ENCODE measurements around the gene TNMD.
"Not testable (repeated sequence)": the region's sequence is repeated elsewhere in the genome, so short reads cannot be mapped to it uniquely, and the experiment has no call there.

Gene TNMD

DNA sequence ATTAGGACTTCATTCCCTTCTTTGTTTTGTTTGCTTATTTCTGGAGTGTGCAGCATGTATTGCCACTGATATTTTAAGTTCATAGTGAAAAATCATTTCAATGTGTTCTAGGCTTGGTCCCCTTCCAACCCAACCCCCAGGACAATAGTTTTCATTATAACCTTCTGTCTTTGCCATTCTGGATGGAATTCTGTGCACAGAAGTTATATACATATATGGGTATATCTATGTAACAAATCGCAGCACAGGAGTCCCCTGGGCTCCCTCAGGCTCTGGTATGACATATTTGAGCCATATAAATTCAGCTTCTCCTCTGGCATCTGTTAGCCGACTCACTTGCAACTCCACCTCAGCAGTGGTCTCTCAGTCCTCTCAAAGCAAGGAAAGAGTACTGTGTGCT, at the start of gene TNMD:
TSS of gene TNMD (plus strand) at position 326 of the 400 bp plus-strand sequence. CDS start 83 bp downstream, outside the sequence.
- DNase-seq: no peak

DNA sequence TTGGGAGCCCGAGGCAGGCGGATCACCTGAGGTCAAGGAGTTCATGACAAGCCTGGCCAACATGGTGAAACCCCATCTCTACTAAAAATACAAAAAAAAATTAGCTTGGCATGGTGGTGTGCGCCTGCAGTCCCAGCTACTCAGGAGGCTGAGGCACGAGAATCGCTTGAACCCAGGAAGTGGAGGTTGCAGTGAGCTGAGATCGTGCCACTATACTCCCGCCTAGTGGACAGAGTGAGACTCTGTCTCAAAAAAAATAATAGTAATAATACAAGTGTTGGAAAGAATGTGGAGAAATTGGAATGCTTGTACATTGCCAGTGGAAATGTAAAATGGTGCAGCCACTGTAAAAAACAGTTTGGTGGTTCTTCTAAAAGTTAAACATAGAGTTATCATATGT, 19.2 kb upstream of the TNMD start:
- not testable (repeated sequence) for DNase-seq

DNA sequence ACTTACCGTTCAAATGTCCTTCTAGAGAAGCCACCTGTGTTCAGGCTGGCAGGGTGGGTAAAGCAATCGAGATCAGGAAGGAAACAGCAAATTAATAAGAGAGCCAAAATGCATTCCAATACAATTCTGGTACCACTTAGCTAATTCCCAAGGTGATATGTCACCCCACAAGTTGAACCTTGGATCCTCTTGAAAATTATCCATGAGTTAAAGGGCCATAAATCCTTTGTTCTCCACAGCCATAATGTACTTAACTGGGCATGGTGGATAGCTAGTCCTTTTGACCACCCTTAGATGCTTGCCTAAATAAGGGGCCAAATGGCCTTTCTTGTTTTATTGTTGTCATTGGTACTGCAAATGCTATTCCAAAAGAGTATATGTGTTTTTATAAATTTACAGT, 2.0 kb downstream of the TNMD start:
- DNase-seq: no peak

DNA sequence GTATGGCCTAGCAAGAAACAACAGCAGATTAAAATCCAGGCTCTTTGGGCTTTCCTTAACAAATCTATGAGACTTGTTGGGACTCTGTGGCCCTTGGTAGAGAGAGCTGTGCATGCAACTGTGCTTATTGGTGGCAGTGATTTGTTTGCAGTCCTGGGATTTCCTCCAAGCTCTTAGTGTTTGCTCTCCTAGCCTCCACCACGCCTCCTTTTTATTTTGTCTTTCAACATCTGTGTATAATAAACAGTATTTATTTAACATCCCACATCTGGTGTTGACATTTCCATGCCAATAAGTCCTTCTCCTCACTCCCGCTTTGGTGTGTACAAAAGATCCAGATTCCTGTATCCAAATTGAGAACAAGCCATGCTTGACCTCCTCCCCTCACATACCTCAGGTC, 3.1 kb downstream of the TNMD start:
- no peak for DNase-seq

DNA sequence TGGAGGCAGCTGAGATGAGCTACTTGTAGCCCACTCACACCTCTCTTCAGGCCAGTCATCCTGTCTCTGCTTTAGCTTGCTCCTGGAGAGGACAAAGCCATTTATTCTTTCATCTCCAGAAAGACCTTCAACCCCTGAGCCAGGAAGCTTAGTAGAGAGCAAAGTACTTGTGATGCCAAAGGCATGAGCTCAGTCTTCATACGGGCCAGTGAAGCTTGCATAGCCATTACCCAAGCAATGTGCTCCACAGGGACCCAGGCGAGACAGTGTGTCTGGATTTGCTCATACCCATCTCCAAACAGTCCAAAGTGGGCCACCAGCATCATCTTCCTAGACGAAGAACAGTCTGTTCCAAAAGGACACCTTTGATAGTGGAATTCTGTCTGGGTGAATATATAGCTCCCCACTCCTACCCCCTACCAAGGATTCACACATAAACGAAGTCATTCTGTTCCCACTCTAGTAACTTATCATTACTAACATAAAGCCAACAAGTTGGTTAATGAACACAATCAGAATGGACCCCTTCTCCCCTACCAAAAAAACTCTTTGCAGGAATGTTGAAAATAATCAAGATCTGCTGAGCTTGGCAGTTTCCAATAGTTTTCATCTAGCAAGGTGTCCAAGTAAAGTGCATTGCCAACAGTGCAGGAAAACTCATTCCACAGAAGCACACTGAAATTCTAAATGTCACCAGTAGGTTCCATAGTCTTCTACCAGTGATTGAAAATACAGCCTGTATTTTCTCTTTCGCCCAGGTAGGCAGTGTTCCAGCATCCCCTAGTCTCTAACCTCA, 6.7 kb downstream of the TNMD start:
- DNase-seq: no peak

DNA sequence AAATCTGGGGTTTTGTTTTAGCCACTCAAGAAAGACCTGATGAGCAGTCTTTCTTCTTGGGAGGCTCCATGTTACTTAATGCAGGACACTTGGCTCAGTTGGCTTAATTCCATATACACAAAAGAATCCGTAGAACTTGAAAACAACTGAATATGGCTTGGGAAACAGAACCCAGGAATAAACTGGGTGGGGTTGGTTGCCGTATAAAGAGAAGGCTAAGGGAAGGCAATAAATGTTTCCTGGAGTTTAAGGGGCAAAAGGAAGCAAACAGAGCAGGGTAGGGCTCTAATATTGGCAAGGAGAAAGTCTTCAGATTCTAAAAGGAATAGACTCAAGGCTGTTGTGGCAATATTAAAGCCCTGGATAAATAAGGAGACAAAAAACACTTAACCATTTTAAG, 8.4 kb downstream of the TNMD start:
- DNase-seq: no peak

DNA sequence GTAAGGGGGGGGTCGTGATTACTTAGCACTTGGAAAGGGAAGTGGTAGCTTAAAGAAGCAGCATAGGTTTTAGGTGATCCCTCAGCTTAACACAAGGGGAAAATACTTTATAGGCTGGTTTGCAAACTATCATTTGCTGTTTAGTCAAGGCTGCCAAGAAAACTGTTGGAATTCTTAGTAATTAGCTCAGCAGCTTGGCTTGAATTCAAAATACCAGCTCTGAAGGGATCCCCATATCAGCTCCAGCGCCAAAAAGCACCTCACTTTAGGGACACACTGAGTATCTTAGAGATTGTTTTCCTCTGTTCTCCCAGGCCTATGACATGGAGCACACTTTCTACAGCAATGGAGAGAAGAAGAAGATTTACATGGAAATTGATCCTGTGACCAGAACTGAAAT, 8.8 kb downstream of the TNMD start:
- no peak for DNase-seq

DNA sequence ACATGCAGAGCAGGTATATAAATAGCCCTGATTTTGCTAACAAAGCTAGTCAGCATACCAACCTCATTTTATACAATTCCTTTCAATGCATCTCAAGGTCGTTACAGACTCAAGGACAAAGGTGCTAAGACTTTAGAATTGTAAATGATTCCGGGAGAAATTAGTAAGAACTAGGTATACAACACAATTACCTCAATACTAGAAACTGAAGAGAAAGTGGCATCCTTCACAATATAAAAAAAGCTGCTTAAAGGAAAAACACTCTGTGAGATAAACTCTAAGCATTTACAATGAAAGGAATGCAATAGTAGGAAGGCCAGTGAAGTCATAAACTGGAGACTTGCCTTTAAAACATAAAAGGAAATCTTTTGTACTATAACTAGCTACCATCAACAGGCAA, 11.9 kb downstream of the TNMD start:
- DNase-seq: no peak

DNA sequence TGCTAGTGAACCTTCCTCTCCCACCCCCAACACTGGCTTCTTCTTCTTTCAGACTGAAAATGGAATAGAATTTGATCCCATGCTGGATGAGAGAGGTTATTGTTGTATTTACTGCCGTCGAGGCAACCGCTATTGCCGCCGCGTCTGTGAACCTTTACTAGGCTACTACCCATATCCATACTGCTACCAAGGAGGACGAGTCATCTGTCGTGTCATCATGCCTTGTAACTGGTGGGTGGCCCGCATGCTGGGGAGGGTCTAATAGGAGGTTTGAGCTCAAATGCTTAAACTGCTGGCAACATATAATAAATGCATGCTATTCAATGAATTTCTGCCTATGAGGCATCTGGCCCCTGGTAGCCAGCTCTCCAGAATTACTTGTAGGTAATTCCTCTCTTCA, 14.7 kb downstream of the TNMD start:
- no peak for DNase-seq

DNA sequence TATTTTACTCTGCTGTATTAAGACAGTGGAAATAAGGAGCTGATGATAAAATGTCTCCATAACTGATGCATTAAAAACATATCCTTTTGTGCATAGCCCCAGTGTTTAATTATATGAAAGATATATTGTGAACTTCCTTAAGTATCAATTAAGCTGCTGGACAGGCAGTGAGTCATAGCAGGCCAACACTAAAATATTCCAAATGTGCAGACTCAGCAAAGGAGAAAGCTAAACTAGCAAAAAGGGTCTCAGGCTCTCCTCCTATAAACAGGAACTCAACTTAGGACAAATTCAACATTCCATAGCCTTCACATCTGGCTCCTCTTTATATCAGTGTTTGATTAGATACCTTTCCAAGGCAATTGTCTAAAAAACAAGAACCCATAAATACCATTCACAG, 15.6 kb downstream of the TNMD start:
- DNase-seq: no peak

DNA sequence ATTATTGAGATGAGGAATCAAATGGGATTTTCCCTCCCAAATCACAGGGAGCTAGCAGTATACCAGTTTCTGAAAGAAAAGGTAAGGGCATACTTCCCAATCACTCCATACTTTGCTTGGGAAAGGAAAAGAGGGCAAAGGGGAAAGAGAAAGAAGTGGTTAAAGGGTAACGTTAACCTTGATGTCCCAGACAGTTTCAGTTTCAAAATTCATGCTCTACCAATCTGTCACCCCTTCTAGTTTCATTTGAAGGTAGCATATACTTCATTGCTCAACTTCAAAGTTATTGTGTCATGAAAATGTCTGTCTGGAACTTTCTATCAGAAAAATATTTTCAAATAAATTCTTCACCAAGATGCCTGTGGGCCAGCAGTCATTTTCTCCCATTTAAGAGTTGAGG, 16.0 kb downstream of the TNMD start:
- DNase-seq: no peak

DNA sequence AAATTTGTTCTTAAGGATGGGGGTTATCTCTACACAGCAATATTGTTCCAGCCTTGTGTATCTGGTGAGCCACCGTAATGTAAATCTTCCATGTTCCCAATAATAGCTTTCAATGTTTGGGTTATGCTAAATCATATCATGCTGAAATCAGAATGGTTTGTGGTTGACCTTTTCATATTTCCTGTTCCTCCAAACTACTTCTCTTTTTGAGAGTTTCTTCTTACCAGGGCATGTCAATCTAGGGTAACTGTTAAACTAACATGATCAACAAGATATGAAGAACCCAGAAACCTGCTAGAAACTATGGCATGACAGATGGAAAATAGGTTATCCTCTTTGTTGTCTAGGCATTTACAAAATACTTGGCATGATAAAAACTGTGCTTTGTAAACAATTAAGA, 22.0 kb downstream of the TNMD start:
- peak; percentile 10 for DNase-seq

DNA sequence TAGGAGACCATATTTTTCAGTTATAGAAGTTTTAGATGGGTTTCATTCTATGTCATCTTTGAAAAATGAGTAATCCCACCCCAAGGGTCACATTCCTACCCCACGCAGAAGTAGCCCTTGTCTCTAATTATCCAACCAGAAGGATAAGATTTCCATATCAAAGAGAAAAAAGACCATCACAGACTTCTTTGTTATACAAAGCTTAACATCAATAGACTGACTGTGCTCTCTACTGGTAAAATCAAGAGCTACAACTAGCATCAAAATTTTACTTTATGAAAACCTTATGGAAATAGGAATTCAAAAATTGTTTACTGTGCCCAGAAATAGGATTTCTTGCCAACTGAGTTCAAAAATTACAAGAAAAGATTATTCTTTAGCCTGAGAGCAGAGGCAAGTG, 24.9 kb downstream of the TNMD start:
- DNase-seq: no peak

DNA sequence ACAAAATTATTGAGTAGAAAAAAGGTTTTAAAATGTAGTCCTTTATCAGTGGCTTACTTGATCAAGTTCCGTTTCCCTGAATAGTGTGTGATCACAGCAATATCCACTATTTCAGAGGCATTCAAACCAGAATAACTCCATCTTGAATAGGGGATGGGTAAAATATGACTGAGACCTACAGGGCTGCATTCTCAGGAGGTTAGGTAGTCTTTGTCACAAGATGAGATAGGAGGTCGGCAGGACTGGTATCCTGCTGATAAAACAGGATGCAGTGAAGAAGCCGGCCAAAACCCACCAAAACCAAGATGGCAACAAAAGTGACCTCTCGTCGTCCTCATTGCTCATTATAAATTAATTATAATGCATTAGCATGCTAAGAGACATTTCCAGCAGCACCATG, 27.2 kb downstream of the TNMD start:
- no peak for DNase-seq

DNA sequence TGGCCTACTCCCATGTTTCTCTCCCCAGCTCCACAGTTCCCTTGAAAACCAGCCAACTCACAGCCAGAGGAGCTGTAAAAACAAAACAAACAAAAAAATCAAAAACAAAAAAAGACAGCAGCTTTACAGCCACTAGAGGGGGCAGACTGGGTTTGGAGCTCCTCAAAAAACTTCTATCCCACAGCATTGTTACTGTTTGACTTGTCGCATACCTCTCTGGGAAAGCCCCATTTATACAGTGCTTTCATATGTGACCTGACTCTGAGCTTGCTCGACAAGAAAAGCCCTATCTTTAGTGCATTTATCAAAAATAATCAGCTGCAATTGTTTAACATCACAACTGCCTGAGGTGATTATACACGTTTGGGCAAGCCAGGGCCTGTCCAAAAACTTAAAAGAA, 30.3 kb downstream of the TNMD start:
- DNase-seq: no peak

DNA sequence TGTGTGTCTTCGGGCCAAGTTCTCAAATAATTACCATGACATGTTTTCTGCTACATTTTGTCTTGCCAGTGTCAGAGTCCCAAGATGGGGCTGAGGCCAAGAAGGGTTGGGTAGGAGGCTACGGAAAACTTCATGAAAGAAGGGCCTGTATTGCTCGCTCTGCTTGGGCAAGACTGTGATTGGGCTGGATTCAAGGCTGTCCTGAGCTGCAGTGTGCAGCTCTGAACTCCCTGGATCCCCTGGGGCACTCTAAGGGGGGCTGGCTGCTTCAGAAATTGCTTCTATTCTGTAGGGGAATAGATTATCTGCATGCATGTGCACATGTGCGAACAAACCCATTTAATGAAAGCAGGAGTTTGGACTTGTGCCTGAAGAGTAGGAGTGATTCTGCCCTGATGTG, 38.3 kb downstream of the TNMD start:
- no peak for DNase-seq

DNA sequence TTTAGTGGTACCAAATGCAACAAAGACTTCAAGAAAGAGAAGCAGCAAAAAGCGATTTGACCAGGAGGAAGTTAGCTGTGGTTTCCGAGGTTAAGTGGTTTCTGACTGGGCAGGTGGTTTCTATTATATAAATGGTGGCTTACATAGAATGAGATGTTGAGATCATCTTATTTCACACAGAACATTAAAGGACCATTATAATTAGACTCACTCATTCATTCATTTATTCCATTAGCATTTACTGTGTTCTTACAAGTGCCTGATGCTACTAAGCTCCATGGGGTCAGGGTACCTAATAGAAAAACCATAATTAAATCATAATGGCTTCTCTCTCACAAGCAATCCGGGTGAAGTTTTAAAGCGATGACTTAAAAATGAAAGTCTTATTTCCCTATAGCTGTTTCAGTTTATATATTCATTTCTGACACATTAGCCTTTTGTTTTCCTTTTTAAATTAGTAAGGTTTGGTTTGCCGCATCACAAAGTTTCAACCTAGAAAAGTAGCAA, 41.3 kb downstream of the TNMD start:
- peak; percentile 0 for DNase-seq

DNA sequence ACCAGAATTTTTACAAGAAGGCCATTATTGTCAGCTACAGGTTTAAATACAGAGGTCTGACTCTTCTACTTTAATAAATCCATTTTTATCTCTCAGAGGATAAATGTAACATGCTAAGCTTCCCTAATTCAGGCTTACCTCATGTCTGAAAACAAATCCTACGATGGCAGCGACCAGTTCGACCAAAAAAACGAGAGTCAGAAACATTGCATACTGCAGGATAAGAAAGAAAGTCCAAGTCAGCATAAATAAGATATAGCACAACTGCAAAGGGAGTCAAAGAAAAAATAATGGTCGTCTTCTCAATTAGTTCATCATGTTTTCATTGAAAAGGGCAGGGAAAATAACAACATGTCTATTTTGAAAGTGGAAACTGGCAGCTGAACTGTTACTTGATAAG, 50.3 kb downstream of the TNMD start:
- DNase-seq: no peak

DNA sequence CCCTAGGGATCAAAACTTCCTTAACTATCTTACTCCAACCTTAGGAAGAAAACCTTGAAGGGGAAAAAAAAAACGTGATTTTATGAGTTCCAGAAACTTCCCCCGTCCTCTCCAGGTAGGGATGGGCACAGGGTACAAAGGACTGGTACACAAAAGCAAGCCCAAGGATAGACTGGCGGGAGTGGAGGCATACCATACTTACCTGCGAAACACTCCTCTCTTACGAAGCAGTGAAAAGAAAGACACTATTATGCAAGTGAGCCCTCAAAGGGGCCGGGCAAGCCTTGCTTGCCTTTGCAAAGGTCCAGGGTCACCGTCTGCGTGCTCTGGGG, 51.2 kb downstream of the TNMD start:
- DNase-seq: no peak

DNA sequence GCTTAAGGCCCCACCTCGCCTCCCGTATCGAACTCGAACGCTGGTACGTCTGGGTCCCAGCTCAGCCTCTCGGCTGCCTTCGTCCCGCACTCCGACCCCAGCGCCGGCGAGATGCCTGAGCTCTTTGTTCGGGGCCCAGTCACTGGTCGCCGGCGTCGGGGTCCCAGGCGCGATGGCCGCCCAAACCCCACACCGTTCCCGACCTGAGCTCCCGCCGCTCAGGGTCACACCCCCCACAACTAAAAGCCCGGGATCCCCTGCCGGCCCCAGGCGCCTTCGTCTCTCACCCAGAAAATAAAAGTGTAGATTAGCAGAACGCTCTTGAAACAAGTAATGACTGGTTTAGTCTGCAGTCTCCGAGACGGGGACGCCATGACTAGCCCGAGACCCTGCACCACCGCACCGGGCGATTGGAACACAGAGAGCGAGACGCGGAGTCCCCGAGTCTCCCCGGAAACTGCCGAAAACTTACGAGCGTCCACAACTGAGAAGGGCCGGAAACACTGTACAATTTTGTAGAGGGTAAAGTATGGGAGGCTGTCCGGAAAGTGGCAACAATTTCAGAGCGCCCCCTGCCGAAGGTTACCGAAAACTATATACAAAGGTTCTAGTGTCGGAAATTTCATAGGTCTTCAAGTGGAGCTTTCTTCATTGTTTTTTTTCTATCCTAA, 51.7 kb downstream of the TNMD start, which contains the start of gene TSPAN6:
TSS of gene TSPAN6 (minus strand) at position 486 of the 671 bp plus-strand sequence. CDS start at position 374, 112 bp downstream.
- no peak for DNase-seq

DNA sequence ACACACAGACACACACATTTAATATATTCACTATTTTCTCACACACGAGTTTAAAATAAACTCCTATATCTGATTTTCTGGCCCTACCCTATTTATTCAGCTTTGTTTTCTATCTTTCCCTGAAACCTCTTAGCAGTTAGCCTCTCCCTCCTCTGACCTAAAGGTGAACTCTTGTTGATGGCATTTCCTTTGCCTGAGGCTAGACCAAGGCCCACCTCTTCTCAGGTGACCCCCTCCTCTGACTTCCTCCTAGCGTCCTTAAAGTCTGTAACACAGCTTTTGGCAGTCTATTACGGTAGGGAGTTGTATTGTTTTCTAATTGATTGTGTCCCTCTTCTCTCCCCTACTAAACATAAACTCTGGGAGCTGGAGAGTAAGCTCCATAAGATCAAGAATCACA, 57.6 kb downstream of the TNMD start:
- no peak for DNase-seq

DNA sequence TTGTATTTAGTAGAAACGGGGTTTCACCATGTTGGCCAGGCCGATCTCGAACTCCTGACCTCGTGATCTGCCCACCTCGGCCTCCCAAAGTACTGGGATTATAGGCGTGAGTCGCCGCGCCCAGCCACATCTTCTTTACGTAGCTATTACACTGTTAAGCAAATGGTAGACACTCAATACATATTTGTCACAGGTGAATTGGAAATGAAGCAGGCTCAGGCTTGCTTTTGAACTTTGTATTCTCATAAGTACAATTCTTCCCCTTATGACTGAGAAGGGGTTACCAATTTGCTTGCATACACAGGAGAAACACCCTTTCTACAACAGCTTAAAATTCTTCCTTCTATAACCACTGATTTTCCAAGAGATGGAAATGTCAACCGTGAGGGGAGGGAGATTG, 58.5 kb downstream of the TNMD start:
- no peak for DNase-seq

DNA sequence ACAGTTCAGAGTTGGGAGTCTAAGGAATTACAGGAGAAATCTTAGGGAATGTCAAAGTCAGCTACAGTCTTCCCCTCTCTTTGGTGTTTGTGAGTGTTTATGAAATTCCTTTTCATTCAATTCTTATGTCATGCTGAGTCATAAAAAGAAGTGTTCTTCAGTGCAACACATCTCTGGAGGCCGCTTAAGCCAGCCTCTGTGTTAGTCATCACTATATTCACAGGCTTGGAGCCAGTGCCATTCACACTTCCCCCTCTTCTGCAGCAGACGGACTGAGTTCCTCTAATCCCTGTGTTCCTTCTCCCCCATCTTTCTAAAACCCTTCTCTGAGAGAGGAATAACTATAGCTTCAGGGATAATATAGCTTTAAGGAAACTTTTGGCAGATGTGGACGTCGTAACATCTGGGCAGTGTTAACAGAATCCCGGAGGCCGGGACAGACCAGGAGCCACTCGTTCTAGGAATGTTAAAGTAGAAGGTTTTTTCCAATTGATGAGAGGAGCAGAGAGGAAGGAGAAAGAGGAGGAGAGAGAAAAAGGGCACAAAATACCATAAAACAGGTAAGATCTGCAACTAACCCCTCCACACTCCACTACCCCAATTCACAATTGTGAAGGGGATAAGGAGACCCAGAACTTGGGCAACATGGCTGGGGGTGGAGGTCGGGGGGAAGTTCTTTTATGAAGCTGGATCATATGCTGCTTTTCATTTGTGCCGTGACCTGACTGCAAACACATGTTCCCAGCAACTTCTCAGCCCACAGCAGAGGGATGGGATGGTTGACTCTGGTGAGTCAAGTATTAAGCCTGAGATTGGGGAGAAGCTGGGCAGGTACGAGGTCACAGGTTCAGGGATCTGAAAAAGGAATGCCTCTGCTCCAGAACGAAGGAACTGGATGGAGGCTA, 59.5 kb downstream of the TNMD start, which contains the start of gene SRPX2:
TSS of gene SRPX2 (plus strand) at position 244 of the 905 bp plus-strand sequence. CDS start 2,124 bp downstream, outside the sequence.
- DNase-seq: no peak

All from GF-D8 (cell line).